GM12801 (cell line): ENCODE results near the gene CCDC18.

ENCODE experiments used
- TF ChIP-seq, protein P1 (sequence below): IDR thresholded peaks from one replicate; pipeline ENCODE4 v1.5.1; 2011; ENCODE audit warnings: control low read depth; ENCODE audit not compliant: insufficient read length; ENCODE audit errors: extremely low read depth

Gene CCDC18, protein sequence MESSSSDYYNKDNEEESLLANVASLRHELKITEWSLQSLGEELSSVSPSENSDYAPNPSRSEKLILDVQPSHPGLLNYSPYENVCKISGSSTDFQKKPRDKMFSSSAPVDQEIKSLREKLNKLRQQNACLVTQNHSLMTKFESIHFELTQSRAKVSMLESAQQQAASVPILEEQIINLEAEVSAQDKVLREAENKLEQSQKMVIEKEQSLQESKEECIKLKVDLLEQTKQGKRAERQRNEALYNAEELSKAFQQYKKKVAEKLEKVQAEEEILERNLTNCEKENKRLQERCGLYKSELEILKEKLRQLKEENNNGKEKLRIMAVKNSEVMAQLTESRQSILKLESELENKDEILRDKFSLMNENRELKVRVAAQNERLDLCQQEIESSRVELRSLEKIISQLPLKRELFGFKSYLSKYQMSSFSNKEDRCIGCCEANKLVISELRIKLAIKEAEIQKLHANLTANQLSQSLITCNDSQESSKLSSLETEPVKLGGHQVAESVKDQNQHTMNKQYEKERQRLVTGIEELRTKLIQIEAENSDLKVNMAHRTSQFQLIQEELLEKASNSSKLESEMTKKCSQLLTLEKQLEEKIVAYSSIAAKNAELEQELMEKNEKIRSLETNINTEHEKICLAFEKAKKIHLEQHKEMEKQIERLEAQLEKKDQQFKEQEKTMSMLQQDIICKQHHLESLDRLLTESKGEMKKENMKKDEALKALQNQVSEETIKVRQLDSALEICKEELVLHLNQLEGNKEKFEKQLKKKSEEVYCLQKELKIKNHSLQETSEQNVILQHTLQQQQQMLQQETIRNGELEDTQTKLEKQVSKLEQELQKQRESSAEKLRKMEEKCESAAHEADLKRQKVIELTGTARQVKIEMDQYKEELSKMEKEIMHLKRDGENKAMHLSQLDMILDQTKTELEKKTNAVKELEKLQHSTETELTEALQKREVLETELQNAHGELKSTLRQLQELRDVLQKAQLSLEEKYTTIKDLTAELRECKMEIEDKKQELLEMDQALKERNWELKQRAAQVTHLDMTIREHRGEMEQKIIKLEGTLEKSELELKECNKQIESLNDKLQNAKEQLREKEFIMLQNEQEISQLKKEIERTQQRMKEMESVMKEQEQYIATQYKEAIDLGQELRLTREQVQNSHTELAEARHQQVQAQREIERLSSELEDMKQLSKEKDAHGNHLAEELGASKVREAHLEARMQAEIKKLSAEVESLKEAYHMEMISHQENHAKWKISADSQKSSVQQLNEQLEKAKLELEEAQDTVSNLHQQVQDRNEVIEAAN (N-terminal part only)

DNA sequence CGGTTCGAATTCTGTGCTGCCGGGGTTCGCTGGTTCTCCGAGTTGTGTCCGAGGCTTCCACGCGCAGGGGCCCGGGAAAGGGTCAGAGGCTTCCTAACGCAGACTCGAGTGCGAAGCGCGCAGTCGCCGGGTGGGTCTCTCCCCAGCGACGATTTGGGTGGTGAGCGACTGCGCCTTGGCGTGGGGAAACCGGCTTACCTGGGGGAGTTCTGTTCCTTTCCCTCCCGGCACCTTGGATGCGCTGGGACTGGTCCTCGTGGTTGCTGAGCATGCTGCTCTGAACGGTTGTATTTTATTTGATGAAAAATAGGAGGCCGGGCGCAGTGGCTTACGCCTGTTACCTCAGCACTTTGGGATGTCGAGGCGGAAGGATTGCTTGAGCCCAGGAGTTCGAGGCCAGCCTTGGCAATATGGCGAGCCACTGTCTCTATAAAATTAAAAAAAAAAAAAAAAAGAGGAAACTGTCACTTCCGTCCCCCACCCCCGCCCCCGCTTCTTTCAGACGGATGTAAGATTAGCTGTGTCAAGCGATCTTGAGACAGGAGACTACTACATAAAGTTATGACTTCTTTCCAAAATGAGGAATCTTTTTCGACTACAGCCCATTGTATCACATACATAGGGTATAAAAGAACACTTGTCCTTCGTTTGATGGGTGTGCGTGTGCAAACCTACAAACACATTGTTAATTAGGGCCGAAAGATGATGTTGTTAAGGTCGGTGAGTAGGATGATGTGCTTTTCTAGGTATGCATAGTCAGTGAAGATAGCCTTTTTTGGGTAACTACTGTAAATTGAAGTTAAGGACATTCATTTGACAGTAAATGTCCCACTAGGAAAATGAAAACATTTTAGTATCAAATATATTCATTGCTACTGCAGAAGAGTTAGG lies at the start of gene CCDC18:
Gene CCDC18 (plus strand): TSS at position 2 of the 891 bp plus-strand sequence. CDS start 2,638 bp downstream, outside the sequence.
- TF ChIP-seq, protein P1, sequence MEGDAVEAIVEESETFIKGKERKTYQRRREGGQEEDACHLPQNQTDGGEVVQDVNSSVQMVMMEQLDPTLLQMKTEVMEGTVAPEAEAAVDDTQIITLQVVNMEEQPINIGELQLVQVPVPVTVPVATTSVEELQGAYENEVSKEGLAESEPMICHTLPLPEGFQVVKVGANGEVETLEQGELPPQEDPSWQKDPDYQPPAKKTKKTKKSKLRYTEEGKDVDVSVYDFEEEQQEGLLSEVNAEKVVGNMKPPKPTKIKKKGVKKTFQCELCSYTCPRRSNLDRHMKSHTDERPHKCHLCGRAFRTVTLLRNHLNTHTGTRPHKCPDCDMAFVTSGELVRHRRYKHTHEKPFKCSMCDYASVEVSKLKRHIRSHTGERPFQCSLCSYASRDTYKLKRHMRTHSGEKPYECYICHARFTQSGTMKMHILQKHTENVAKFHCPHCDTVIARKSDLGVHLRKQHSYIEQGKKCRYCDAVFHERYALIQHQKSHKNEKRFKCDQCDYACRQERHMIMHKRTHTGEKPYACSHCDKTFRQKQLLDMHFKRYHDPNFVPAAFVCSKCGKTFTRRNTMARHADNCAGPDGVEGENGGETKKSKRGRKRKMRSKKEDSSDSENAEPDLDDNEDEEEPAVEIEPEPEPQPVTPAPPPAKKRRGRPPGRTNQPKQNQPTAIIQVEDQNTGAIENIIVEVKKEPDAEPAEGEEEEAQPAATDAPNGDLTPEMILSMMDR = no peak

DNA sequence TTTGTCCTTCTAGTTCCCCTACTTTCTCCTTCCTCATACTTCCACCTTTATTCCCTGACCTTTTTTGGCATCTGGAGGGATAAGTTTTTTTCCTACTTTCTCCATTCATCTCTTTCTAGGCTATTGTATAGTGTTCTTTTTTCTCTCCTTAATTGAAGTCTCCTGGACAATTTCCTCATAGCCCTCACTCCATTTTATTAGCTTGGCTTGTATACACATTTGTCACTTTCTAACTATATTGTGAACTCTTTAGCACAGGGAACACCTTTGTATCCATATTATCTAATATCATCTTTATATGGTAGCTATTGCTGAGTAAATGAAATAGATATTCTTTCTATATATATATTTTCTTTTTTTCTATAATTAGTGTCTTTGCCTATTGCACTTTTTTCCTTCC lies 47.9 kb upstream of the CCDC18 start:
- TF ChIP-seq, protein P1 = no peak

DNA sequence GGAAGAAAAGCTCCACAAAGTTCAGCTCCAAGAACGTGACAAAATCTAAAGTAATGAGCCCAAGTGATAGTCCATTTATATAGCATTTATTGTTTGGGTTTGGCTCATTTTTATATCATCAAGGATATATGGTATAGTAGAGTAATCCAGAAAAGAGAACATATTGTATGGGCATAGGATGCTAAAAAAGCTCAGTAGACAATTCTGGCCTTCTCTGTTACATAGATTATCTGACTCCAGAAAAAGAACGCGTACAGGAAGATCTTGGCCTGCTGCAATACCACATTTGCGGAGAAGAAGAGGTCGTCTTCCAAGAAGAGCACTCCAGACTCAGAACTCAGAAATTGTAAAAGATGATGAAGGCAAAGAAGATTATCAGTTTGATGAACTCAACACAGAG lies 44.1 kb upstream of the CCDC18 start:
- TF ChIP-seq, protein P1 = no peak

DNA sequence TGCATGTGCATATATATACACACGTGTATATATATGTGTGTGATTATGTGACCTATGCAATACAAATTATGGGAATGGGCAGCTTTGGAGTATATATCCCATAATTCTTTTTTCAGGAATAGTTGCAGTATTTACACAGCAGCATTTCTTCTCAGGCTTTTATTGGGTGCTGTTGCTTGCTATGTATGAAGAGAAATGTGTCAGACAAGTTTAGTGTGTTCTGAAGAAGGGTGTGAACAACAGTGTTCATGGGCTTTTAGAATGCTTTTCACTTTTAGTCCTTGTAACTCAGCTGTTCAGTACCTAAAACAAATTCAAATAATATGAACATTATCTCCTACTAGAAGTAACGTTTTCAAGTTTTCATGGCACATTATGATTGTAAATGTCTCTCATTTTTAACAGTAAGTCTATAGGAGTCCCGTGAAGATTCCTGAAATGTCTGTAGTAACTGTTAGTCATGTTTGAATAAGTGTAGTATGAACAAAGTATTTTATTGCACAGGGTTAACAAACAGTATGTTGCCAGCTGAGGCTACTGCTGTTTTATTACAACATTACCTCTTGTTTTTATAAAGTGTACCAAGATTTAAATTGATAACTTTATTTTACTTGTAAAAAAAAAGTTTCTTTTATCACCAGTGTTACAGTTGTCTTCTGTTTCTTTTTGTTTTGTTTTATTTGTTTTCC lies 42.8 kb upstream of the CCDC18 start:
- TF ChIP-seq, protein P1 = no peak

DNA sequence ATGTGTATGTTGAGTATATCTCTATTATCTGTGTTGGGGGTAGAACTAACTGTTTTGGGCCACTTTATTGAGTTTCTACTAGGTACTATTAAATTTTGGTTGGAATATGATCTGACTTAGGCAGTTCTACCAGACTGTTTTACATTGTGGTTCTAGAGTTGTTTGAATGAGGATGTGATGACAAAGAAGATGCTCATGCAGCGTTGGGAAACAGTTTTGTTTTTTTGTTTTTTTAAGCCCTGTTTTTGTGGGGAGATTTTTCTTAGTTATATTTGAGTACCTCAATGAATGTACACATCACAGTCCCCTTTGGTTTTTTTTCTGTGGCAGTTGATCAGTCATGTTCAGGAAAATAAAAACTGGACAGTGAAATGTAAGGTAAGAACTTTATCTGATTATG lies 40.4 kb upstream of the CCDC18 start:
- TF ChIP-seq, protein P1 = no peak

DNA sequence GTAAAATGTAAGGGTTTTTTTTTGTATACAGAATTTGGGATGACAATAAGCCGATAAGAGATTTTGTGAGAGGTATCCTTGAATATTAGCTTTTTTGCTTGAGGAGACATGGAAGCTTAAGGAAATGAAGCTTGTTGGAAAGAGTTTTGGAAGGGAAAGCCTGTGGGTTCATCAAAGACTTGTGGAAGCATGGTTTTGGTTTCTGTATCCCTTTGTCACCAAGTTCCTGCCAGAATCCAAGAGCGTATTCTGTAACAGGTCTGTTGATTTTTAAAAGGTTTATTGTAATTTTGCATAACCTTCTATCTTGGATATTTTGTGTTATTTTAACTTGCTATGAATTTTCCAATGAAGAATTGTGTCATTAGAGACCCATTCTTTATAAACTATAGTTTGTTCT lies 38.4 kb upstream of the CCDC18 start:
- TF ChIP-seq, protein P1 = no peak
